ENCODE data around the gene ITPR2.
A peak's percentile ranks its signal among the peaks of the same experiment; 100 is the strongest.
"Not testable (repeated sequence)": the region's sequence is repeated elsewhere in the genome, so short reads cannot be mapped to it uniquely, and the experiment has no call there.

ITPR2 gene

DNA sequence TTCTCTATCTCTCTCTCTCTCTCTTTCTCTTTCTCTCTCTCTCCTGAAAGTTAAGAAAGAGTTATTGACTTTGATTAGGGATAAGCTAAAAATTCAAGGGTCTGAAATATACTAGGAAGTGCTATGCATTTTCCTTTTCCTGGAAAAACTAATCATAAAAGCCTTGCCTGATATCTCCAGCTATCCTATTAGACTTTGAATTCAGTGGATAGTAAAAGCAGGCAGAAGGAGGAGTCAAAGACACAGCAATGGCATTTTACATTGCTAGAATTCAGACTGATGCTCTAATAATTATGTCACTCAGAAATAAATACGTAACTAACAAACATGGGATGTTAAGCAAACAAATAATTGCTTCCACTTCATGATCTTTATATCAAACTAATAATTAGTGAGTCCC lies 365.6 kb downstream of the ITPR2 start:
- no peak for DNase-seq

DNA sequence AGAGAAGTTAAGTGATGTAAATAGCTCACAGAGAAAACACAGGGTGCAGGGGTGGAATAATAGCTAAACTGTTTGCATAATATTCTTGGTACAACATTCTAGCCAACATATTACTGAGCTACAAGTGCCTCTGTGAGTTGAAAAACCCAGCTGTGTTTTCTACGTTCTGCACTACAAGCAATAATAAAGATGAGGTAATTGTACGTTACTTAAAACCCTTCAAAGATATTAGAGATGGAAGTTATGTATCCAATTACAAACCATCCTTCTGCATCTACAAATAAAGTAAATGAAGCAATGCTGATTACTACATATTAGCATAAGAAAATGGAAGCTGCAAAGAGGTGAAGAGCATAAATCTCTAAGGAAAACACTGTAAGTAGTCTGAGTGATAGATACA lies 366.3 kb downstream of the ITPR2 start:
- no peak for DNase-seq

DNA sequence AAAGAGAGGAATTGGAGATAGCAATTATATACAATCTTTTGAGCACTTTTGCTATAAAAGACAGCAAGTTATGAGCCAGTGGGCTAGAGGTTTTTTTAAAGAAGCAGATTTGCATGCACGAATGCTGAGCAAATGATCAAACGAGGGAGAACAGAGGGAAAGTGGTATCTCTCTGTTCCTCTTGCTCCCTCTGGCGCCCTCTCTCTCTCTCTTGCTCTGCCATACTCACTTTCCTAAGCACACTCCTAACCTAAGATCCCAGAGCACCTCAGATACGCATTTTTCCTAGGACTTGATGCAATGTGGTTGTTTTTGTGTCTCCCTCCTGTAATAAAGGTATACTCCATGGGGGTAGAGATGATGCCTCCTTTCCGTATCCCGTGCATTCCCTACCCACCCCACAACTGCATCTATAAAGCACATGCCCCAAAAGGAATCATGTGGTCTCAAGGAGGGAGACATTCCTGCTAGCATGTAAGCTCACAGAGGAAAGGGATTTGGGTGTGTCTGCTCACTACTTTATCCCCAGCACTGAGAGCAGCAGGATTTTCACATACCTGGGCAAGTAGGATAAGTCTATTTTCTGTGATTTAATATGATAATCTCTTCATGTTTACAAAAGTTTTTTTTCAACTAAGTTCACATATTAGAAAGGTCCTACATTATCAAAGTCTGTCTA lies 367.4 kb downstream of the ITPR2 start:
- DNase-seq, result peak in 2 of 56 donors; percentile 2 to 27

GRCh38 chr12:26461776-26462175 lies 371.2 kb downstream of the ITPR2 start:
- no peak for DNase-seq

GRCh38 chr12:26460361-26460760 lies 372.6 kb downstream of the ITPR2 start:
- DNase-seq, result no peak

DNA sequence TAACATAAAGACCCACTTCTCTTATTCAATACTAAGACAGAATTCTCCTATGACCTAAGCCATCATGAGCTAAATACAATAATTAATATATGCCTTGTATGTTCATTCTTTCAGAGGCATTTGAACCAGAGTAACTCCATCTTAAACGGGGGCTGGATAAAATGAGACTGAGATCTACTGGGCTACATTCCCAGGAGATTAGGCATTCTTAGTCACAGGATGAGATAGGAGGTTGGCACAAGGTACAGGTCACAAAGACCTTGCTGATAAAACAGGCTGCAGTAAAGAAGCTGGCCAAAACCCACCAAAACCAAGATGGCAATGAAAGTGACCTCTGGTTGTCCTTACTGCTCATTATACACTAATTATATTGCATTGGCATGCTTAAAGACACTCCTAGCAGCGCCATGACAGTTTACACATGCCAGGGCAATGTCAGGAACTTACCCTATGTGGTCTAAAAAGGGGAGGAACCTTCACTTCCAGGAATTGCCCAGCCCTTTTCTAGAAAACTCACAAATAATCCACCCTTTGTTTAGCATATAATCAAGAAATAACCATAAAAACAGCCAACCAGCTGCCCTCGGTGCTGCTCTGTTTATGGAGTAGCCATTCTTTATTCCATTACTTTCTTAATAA lies 376.9 kb downstream of the ITPR2 start:
- DNase-seq, result no peak

DNA sequence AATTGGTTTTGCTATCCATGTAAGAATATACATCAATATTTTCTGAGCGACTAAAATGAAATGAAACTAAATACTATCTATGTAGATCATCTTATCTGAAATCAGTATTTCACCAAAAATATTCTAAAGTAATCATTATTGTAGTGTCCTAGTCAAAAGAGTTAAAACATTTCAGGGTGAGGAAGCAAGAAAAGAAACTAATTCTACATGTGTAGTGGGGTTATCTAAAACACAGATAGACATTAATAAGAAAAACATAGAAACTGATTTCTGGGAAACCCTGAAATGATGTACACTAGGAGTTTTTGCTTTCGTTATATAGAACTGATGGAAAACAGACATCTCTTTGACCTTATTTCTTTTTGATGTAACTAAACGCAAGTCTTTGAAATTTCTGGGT lies 379.7 kb downstream of the ITPR2 start:
- no peak for DNase-seq

DNA sequence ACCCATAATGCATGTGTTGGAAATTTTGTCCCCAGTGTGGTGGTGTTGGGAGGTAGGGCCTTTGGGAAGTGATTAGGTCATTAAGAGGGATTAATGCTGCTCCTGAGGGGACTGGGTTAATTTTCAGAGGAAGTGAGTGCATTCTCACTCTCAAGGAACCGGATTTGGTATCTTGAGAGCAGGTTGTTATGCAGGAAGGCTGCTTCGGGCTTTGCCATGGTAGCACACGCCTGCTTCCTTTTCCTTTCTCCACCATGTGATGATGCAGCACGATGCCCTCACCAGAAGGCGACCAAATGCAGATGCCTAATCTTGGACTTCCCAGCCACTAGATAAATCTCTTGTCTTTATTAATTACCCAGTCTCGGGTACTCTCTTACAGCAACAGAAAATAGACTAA lies 380.5 kb downstream of the ITPR2 start:
- DNase-seq, result no peak

- DNase-seq, result no peak
These were observed 381.2 kb downstream of the ITPR2 start for GRCh38 chr12:26451763-26452162.

- no peak for DNase-seq
These were observed 387.1 kb downstream of the ITPR2 start for GRCh38 chr12:26445909-26446308.

DNA sequence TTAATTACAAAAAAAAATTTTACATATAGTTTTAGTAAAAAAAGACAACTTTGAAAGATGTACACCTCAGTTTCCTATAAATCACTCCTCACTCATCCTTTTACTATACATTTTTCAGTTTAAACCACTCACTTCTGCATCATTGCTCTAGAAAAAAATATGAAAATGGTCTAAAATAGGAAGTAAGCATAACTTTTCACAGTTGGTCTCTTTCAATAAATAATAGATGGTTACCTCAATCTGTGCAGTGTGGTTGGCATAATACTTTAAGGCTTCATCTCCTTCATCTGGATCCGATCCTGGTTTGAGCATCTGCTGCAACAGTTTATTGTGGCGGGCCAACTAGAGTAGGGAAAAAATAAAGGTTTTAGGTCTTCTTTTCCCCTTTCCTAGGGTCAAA lies 389.7 kb downstream of the ITPR2 start:
- DNase-seq, result no peak

DNA sequence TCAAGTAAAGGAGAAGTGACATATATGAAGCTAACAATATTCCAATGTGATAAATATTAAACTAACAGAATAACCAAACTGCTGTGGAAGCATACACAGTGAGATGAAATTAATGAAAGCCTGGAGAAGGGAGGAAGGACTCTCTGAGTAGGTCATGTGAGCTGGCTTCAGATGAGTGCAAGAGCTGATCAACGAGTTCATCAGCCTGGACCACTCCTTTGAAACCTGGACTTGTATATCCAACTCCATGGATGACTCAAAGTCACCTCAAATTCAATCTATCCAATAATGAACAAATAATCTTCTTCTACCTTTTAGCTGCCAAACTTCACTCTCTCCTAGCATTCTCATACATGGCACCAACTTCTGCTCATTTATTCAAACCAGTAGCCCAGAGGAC lies 391.6 kb downstream of the ITPR2 start:
- DNase-seq, result no peak

DNA sequence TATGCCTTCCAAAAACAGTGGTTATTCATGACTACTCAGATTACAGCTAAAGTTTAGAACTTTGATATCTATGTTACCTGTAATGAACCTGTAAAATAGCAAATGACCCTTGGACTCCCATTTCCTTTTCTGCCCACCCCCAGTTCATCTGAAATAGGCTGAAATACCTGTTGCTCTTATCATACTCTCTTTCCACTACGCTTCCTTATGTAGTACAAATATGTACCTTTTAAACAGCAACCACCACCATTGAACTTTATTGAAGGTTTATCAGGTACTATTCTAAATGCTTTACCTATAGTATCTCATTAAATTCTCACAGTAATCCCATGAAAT lies 398.0 kb downstream of the ITPR2 start:
- DNase-seq, result no peak

DNA sequence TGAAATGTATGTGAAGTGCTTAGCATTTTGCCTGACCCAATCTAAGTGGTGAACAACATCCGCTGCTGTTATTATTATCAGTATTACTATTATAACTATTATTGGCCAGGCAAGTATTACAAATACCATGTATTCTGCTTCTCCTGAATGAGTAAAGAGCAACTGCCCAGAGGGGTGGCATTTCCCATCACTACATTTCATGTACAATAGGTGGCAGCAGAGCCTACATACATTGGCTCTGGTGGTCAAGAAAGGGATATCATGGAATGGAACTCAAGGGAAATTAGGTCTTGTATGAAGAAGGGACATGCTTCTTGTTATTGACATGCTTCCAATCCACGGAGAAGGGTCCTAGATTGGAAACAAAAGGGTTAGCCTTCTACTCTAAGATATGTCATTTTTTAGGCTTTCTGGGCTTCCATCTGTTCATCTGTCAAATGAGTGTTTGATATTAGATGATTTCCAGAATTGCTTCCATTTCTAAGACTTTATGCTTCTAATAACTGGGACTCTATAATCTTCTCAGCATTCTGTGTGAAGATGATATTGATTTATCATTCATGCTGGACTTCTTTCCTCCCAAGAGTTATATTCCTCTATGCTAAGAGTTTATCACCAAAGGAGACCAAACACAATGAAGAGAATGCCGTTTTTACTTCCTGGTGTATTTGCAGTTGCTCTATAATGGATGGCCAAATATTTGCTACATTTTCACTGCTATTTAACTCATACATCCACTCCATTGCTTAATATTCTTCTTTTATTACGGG lies 398.5 kb downstream of the ITPR2 start:
- peak in 9 of 56 donors; percentile 1 to 57 (median 4) for DNase-seq

- not testable (repeated sequence) for DNase-seq
These were observed 399.3 kb downstream of the ITPR2 start for GRCh38 chr12:26433701-26434100.

GRCh38 chr12:26431211-26431610 lies 401.8 kb downstream of the ITPR2 start:
- no peak for DNase-seq

- not testable (repeated sequence) for DNase-seq
These were observed 402.4 kb downstream of the ITPR2 start for GRCh38 chr12:26430596-26430995.

- DNase-seq, result no peak
These were observed 403.8 kb downstream of the ITPR2 start for GRCh38 chr12:26429070-26429691.

DNA sequence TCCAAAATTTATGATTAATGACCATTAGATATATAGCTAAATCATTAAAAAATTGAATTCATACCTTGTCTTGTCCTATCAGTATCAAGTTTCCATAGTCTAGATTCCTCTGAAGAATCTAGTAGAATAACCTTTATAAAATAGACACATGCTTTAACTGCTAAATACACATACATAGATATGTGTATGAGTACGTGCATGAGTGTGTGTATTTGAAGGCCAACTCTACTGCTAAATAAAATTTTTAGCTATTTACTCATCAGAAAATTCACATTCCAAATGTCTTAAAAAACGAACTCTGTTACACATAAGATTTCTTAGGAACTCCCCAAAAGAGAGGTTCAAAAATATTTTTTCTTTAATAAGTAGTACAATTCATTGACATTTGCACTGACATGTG lies 404.6 kb downstream of the ITPR2 start:
- DNase-seq, result no peak

GRCh38 chr12:26426652-26427051 lies 406.3 kb downstream of the ITPR2 start:
- DNase-seq, result no peak

DNA sequence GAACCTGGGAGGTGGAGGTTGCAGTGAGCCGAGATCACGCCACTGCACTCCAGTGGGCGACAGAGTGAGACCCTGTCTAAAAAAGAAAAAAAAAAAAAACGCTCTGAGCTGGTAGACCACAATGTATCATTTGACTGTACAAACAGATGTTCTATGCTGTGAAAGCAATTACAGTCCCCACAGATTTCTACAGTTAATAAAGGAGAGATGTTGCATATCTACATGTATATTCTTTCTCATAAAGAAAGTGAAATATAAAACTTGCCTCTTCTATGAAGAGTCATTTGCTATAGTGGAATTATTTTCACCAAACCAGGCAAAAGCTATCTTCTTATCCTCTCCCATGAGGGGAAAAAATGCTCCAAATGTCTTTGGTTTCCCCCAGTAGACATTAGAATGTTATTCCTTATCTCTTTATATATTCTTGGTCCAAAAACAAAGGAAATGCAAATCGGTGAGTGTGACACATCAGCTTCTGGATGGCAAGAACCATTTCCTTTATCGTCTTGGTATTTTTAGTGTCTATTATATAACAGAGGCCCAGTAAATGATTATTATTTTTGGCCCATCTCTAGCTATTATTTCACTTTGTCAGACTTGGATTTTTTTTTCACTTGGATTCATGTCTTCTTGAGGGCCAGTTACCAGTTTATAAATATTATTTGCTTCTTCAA lies 407.3 kb downstream of the ITPR2 start:
- DNase-seq, result no peak
